ENCODE measurements around the gene CBLN3.

- TF ChIP-seq EZH2 (IDR thresholded peaks at IDR 0.05; ENCODE audit: insufficient read depth, poor library complexity, severe bottlenecking) (no peak), EZH2phosphoT487 (IDR thresholded peaks at IDR 0.05; ENCODE audit: insufficient read depth, low read depth) (no peak)
These were observed 43.9 kb downstream of the CBLN3 start for GRCh38 chr14:24385524-24385923.

Measured in GM23248 (cell line).